A673 (cell line): ENCODE measurements around the gene RTL1.

Source experiments
- CTCF ChIP-seq: fragments of 300-800, 200-600 bp; sonication (generic); conservative IDR thresholded peaks from 2 replicates; pipeline ENCODE4 v1.5.1; 2017; ENCODE audit warnings: low read depth, mild to moderate bottlenecking, antibody characterized with exemption, low read length, moderate library complexity, mixed read lengths
- EZH2 ChIP-seq: fragments of 200-600 bp; sonication (generic); IDR thresholded peaks from 2 replicates; pipeline ENCODE4 v1.6.1; 2017; ENCODE audit warnings: borderline replicate concordance, low read depth, mild to moderate bottlenecking, mixed read lengths, antibody characterized with exemption, low read length; ENCODE audit not compliant: poor library complexity, severe bottlenecking

GRCh38 chr14:100944052-100944451 lies 40.5 kb upstream of the RTL1 start:
- TF ChIP-seq CTCF (no peak), EZH2 (no peak)
